Esophagus (tissue), 2 donors: ENCODE measurements around the gene ERC2. TPM values are rescaled to one million over a fixed set of nuclear protein-coding genes. Genes with fewer than 3 reads are reported as not detected.

Experiments
- H3K27ac ChIP-seq, 2 donors: one replicate each; pipeline ENCODE4 v1.5.1; 2013; ENCODE audit warnings: low read depth in 2 of 2, mild to moderate bottlenecking in 2 of 2, inconsistent platforms in 1 of 2, low read length in 1 of 2, moderate library complexity in 1 of 2
- H3K27me3 ChIP-seq, 2 donors: one replicate each; pipeline ENCODE4 v1.6.1; 2013; ENCODE audit warnings: low read length in 2 of 2, control low read depth in 1 of 2, mild to moderate bottlenecking in 1 of 2; ENCODE audit not compliant: insufficient read depth in 2 of 2, control insufficient read depth in 1 of 2
- H3K36me3 ChIP-seq, 2 donors: one replicate each; pipeline ENCODE4 v1.6.1; 2013; ENCODE audit warnings: low read length in 1 of 2; ENCODE audit not compliant: control insufficient read depth in 2 of 2, insufficient read depth in 2 of 2
- H3K4me1 ChIP-seq, 2 donors: one replicate each; pipeline ENCODE4 v1.6.1; 2013; ENCODE audit warnings: low read length in 1 of 2; ENCODE audit not compliant: control insufficient read depth in 2 of 2, insufficient read depth in 2 of 2
- H3K4me3 ChIP-seq, 2 donors: one replicate each; pipeline ENCODE4 v1.5.1; 2013; ENCODE audit warnings: low read length in 2 of 2, mild to moderate bottlenecking in 2 of 2, low read depth in 1 of 2, moderate library complexity in 1 of 2
- H3K9me3 ChIP-seq, 2 donors: one replicate each; pipeline ENCODE4 v1.6.1; 2013; ENCODE audit warnings: mild to moderate bottlenecking in 2 of 2, low read depth in 1 of 2, low read length in 1 of 2, moderate library complexity in 1 of 2; ENCODE audit not compliant: control insufficient read depth in 2 of 2, insufficient read depth in 1 of 2
- WGBS, 2 donors: extraction: QIAGEN DNeasy Blood & Tissue Kit; methylation state at CpG; one replicate each; pipeline ENCODE4 v1.1.7; 2013; 5-methylcytosine and 5-hydroxymethylcytosine counted together
- polyA plus RNA-seq, 2 donors: library from polyadenylated mRNA; stranded (reverse); fragments of 200-250 nt; gene quantifications; one replicate each; pipeline ENCODE4 v1.2.3, GENCODE V29; 2013
- donor health status: healthy with polysubstance abuse.
- donor health status: Bipolar disorder and iron deficiency.

Gene ERC2
- polyA plus RNA-seq, 2 donors, result 0.18 to 0.20 TPM

DNA sequence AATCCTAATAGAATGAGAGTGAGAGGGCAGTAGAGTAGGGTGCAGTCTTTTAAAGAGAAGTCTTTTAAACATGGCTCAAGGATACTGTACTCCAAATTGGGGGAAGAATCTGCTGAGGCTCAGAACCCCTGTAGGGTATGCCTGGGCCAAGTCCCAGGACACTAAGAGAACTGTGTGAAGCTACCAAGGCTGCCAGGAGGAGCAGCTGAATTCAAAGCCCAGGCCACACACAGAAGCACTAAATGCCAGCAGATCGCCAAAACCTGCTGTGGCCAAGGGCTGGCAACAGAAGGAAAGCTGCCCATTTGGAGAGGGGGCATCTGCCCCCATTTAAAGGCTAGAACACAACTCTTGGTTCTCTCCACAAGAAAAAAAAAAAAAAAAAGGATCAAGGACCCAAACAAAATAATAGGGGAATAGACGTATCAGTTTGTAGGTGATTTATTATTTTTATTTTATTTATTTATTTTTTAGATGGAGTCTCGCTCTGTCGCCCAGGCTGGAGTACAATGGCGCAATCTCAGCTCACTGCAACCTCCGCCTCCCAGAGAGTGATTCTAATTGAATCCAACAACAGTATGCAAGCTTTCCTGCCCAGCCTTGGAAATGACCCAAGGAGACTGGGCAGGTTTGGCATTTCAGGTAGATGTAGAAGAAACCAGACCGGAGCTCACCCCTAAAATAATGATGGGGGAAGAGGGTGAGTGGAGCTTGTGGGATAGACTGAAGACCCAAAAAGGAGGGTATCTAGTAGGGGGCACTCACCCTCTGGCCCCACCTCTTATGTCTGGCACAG, 702.2 kb downstream of the ERC2 start:
- WGBS, 2 donors, result 88 to 95% methylated on average over 7 of the region's 7 CpGs
- Histone ChIP-seq H3K4me3 (no peak overlapping the region), H3K27me3 (no peaks in the 10 kb centered on the region), H3K27ac (no peak overlapping the region), H3K4me1 (no peaks in the 10 kb centered on the region), H3K9me3 (no peaks in the 10 kb centered on the region), H3K36me3 (no peaks in the 10 kb centered on the region)

DNA sequence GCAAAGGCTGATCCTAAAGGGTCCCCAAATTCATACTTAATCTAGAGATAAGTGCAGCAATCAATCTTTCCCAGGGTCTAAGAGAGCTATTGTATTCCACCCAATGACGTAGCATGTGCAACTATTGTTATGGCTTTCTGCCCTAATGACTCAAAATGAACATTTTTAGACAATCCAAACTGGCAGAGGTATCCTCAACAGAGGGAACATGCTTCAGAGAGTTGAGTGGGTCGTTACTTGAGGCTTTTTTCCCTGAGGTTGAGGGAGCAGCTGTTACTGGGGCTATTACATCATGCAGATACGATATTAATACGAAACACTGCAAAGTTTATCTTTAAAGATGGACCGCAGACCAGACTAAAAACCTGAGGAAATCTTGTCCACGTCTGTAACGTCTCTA, 702.9 kb downstream of the ERC2 start:
- Histone ChIP-seq H3K27me3 (no peaks in the 10 kb centered on the region), H3K36me3 (no peaks in the 10 kb centered on the region), H3K27ac (no peak overlapping the region), H3K4me3 (no peak overlapping the region), H3K9me3 (no peaks in the 10 kb centered on the region), H3K4me1 (no peaks in the 10 kb centered on the region)
- WGBS, 2 donors, result 75% methylated on average over 7 of the region's 7 CpGs

DNA sequence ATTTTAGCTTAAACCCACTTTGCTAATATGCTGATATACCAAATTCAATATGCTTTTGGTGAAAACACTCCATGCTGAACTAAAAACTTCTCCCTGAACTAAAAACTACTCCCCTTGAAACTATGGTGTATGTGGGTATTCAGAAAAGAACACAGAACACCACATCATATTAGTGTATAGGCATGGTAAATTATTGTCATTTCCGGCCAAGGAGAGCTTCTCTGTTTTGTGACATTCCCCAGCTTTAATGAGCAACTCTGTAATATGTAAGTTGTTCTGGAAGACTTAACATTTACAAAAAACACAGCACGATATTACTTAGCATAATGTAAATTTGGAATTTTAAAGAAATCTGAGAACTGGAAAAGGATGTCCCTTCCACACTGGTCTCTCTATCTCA, 711.3 kb downstream of the ERC2 start:
- 80 to 83% methylated on average over 2 of the region's 2 CpGs for WGBS, 2 donors

DNA sequence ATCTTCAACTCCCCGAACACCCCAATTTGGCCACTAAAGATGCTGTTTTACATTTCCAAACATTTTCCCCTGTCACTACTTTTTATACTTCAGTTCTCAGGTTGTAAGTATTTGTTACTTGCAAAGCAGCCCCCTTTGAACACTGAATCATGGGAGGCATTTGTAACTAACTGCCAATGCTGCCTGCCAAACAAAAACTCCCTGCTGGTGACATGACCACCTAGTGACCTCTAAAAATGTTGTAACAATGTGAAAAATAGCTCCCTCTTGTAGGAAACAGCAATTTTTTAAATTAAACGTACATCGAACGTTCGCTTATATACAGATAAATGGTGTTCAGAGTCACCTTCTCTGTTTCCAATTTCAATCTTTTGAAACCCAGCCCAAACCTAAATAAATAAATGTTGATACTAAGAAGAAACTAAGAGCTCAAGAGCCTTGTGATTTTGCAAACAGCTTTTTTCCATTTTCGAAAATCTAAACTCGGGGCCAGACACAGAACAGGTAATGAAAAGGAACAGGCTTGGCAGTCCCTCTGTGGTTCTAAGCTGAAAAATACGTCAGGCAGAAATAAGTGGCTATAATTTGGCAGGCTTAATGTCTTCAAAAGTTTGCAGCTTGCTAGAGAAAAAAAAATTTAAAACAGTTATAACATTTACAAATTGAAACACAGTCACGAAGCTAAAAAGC, 712.6 kb downstream of the ERC2 start:
- WGBS, 2 donors, result 64 to 74% methylated on average over 9 of the region's 9 CpGs
- Histone ChIP-seq H3K4me3 (no peak overlapping the region), H3K36me3 (no peaks in the 10 kb centered on the region), H3K4me1 (no peaks in the 10 kb centered on the region), H3K27ac (no peak overlapping the region), H3K9me3 (no peaks in the 10 kb centered on the region), H3K27me3 (no peaks in the 10 kb centered on the region)

More for the DNA sequence above, 711.3 kb downstream of the ERC2 start:
- H3K27me3 ChIP-seq, result no peaks in the 10 kb centered on the region
- H3K27ac ChIP-seq, result no peak overlapping the region
- no peaks in the 10 kb centered on the region for H3K36me3 ChIP-seq
- H3K9me3 ChIP-seq, result no peaks in the 10 kb centered on the region
- no peaks in the 10 kb centered on the region for H3K4me1 ChIP-seq
- H3K4me3 ChIP-seq, result no peak overlapping the region

DNA sequence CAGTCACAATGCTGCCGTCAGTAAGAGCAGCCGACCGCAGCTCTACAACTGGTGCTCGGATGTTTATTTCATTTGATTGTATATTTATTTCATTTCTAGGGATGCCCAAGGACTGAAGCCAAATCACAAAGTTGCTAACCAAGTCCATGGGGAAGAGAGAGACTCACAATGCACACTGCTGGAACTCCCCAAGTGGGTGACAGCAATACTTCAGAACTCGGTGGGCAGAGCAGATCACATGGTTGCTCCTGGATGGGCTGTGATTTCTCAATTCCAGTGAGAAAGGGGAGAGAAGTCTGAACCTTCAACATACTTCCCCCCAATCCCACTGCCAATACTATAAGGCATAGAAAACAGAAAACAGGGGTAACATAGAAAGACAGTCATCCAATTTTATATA, 715.4 kb downstream of the ERC2 start:
- no peaks in the 10 kb centered on the region for H3K36me3 ChIP-seq
- WGBS, 2 donors, result 79 to 86% methylated on average over 5 of the region's 5 CpGs
- no peaks in the 10 kb centered on the region for H3K4me1 ChIP-seq
- H3K9me3 ChIP-seq, result no peaks in the 10 kb centered on the region
- H3K4me3 ChIP-seq, result no peak overlapping the region
- H3K27me3 ChIP-seq, result no peaks in the 10 kb centered on the region
- no peak overlapping the region for H3K27ac ChIP-seq

DNA sequence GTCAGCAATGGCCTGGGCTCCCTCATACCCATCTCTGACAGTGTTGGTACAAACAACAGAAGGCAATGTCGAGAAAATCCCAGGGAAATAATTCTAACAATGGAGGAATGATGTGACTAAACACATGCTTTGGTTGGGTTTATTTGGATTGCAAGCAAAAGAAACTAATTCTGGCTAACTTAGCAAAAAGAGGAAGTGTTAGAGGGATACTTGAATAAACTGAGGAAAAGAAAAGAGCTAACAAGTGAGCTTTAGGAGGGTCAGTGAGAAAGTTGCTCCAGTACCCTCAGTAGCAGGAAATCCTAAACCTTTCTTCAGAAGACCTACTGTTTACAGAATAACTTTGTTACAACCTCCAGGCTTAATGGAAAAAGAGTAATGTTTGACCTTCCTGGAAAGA, 716.5 kb downstream of the ERC2 start:
- H3K27ac ChIP-seq, result no peak overlapping the region

DNA sequence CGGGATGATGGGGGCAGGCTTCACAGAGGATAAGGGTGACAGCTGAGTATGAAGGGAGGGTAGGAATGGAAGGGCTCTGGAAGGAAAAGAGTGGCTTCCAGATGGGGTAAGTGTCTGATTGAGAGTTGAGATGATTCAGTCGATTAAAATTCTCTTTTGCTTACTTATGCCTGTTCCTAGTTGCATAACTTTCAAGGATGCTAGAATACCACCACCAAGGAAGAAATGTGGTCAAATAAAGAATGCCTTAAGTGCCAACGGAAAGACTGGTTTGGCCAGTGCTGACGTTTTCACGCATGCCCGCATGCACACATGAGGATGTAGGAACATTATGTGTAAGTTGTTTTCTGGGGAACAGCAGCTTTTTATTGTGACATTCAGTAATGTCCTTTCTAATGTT, 717.7 kb downstream of the ERC2 start:
- H3K27ac ChIP-seq, result no peak overlapping the region
- no peaks in the 10 kb centered on the region for H3K36me3 ChIP-seq
- H3K4me3 ChIP-seq, result no peak overlapping the region
- no peaks in the 10 kb centered on the region for H3K27me3 ChIP-seq
- 61 to 69% methylated on average over 6 of the region's 6 CpGs for WGBS, 2 donors
- no peaks in the 10 kb centered on the region for H3K4me1 ChIP-seq
- no peaks in the 10 kb centered on the region for H3K9me3 ChIP-seq

More for the DNA sequence above, 716.5 kb downstream of the ERC2 start:
- Histone ChIP-seq H3K36me3 (no peaks in the 10 kb centered on the region), H3K4me3 (no peak overlapping the region), H3K27me3 (no peaks in the 10 kb centered on the region), H3K4me1 (no peaks in the 10 kb centered on the region), H3K9me3 (no peaks in the 10 kb centered on the region)
- 49 to 73% methylated on average over 1 of the region's 1 CpG for WGBS, 2 donors

DNA sequence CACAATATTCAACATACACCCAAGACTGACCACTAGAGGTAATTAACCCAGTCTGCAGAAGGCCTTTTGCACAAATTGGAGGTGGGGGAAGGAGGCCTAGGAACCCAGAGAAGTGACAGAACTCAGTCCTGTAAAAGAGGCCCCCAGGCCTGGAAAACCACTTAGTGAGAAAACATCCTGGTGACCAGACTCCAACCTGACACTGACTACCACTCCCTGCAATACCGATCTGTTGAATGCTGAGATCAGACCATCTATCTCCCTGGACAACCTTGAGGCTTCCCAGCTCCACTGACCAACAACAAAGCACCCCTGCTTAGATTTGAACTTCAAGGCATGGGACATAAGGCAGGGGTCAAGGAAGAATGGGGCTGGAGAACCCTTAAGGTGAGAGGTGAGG, 719.2 kb downstream of the ERC2 start:
- Histone ChIP-seq H3K27me3 (no peaks in the 10 kb centered on the region), H3K36me3 (no peaks in the 10 kb centered on the region), H3K9me3 (no peaks in the 10 kb centered on the region), H3K4me1 (no peaks in the 10 kb centered on the region), H3K27ac (no peak overlapping the region), H3K4me3 (no peak overlapping the region)
- WGBS, 2 donors, result 87 to 90% methylated on average over 1 of the region's 1 CpG

DNA sequence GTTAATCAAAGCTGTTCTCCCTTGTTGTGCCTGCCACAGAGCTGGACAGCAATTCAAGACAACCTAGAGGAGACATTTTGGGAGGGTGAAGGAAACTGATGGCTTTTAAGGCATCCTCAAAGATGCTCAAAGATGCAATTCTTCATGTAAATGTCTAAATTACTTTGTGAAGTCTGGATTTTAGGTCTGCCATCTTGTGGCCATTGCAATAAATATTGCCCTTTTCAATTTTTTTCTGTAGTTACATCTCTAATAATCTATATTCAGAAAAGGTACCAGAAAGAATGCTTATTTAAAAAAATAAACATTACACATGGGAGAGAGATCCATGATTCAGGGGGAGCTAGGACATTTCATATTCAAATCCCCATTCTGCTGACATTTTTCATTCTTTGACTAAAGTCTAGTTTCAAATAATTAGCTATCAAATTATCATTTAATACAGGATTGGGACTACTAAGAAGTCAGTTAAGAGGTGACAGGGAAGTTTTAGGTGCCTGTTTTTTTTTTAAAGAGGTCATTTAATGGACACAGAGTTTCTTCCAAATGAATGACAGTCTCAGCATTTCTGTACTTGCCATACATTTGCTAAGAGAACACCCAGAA, 721.4 kb downstream of the ERC2 start:
- no peaks in the 10 kb centered on the region for H3K4me1 ChIP-seq
- H3K4me3 ChIP-seq, result no peak overlapping the region
- no peak overlapping the region for H3K27ac ChIP-seq
- H3K9me3 ChIP-seq, result no peaks in the 10 kb centered on the region
- no peaks in the 10 kb centered on the region for H3K36me3 ChIP-seq
- H3K27me3 ChIP-seq, result no peaks in the 10 kb centered on the region

DNA sequence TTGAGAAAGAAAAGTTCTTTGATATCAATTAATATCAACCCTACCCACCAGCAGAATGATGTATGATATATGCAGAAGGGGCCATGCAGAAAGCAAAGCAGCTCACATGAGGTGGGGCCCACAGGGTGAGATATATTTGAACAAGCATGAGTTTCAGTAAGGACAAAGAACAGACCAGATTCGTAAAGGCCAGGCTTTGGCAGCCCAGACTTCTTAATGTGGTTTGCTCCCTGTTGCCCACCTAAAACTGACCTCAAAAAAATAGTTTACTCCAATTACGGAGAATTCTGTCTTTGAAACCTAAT, 725.5 kb downstream of the ERC2 start:
- no peaks in the 10 kb centered on the region for H3K9me3 ChIP-seq
- no peaks in the 10 kb centered on the region for H3K36me3 ChIP-seq
- 91 to 93% methylated on average over 2 of the region's 2 CpGs for WGBS, 2 donors
- H3K27ac ChIP-seq, result no peak overlapping the region
- H3K27me3 ChIP-seq, result no peaks in the 10 kb centered on the region
- H3K4me3 ChIP-seq, result no peak overlapping the region
- H3K4me1 ChIP-seq, result no peaks in the 10 kb centered on the region
